Activated CD4-positive, alpha-beta memory T cell treated with anti-CD3 and anti-CD28 coated beads for 36 hours (primary cell): Measurements from ENCODE around the gene ICAM4. TPM values are rescaled to one million over a fixed set of nuclear protein-coding genes. Genes with fewer than 3 reads are reported as not detected.
A peak's percentile ranks its signal among the peaks of the same experiment; 100 is the strongest.
"Not testable (repeated sequence)": the region's sequence is repeated elsewhere in the genome, so short reads cannot be mapped to it uniquely, and the experiment has no call there.

Experiments
- CTCF ChIA-PET: fragments of 350-600 bp; sonication (Branson Sonifier 250); formaldehyde crosslinking; loops from one replicate; lab custom pipeline; 2021; ENCODE audit warnings: antibody characterized with exemption, inconsistent platforms; lab: Charles Lee
- POLR2A ChIA-PET: fragments of 350-600 bp; sonication (Branson Sonifier 250); formaldehyde crosslinking; loops from one replicate; lab custom pipeline; 2021; ENCODE audit warnings: antibody characterized with exemption; lab: Charles Lee
- DNase-seq: peaks from one replicate; pipeline ENCODE4 v3.0.0-alpha.2; 2020
- H3K27ac Mint-ChIP-seq: one replicate; pipeline ENCODE4 v1.8.0; 2021; ENCODE audit warnings: mixed read lengths
- H3K27me3 Mint-ChIP-seq: one replicate; pipeline ENCODE4 v1.8.0; 2021; ENCODE audit warnings: mixed read lengths
- H3K36me3 Mint-ChIP-seq: one replicate; pipeline ENCODE4 v1.8.0; 2021; ENCODE audit warnings: mixed read lengths
- H3K4me1 Mint-ChIP-seq: one replicate; pipeline ENCODE4 v1.8.0; 2021; ENCODE audit warnings: low read depth, mixed read lengths
- H3K4me3 Mint-ChIP-seq: one replicate; pipeline ENCODE4 v1.8.0; 2021; ENCODE audit warnings: mild to moderate bottlenecking, mixed read lengths
- H3K9me3 Mint-ChIP-seq: one replicate; pipeline ENCODE4 v1.8.0; 2021; ENCODE audit warnings: mixed read lengths
- intact Hi-C: fragments of 100-400 bp; cut with micrococcal nuclease; formaldehyde crosslinking; loops from one replicate; pipeline ENCODE4 v1.15.1; 2023
- total RNA-seq, 2 experiments: library from RNA; stranded (reverse); gene quantifications; one replicate each; pipeline ENCODE4 v1.2.3, GENCODE V29; 2021

The ICAM4 gene, protein sequence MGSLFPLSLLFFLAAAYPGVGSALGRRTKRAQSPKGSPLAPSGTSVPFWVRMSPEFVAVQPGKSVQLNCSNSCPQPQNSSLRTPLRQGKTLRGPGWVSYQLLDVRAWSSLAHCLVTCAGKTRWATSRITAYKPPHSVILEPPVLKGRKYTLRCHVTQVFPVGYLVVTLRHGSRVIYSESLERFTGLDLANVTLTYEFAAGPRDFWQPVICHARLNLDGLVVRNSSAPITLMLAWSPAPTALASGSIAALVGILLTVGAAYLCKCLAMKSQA
- total RNA-seq = under 1 TPM; 0.34 to 0.59 TPM

- peaks cover 35% of the 10 kb centered on the region for H3K36me3 Mint-ChIP-seq
- CTCF ChIA-PET = interaction anchor here (1.3 to 6.5 kb wide), 6 partner anchors 9 to 102 kb away, joined by 3 to 57 read pairs (median 9); partner anchors contain the start of gene ICAM1
- POLR2A ChIA-PET = interaction anchor here (1.2 to 4.0 kb wide), 2 partner anchors 9 to 16 kb away, joined by 3 to 47 read pairs; partner anchors contain the start of gene ICAM1
- no peak within 1 kb of the TSS for H3K27ac Mint-ChIP-seq
- intact Hi-C loops = loop anchor here (1.0 kb wide), 1 partner anchor 17 kb away; no protein-coding TSS in a partner anchor
- peak; percentile 55 for DNase-seq
- peaks cover 56% of the 10 kb centered on the region for H3K4me1 Mint-ChIP-seq
- no peaks in the 10 kb centered on the region for H3K9me3 Mint-ChIP-seq
- H3K4me3 Mint-ChIP-seq = no peak within 1 kb of the TSS
- H3K27me3 Mint-ChIP-seq = peaks cover 40% of the 10 kb centered on the region
These were observed at the start of gene ICAM4 for GRCh38 chr19:10286803-10287737. Gene ICAM4, plus strand, starts transcription at chr19:10286955. Its CDS starts 58 bp downstream, at chr19:10287013.

GRCh38 chr19:10237702-10238101 lies 49.1 kb upstream of the ICAM4 start:
- Mint-ChIP-seq H3K36me3 (no peaks in the 10 kb centered on the region), H3K4me3 (no peak overlapping the region), H3K27ac (no peak overlapping the region), H3K27me3 (no peaks in the 10 kb centered on the region), H3K4me1 (peaks cover 17% of the 10 kb centered on the region), H3K9me3 (no peaks in the 10 kb centered on the region)
- ChIA-PET POLR2A (no interaction called here), CTCF (interaction anchor here (0.7 to 1.5 kb wide), 2 partner anchors 12 to 21 kb away, joined by 4 to 9 read pairs; no protein-coding TSS in a partner anchor)
- no peak for DNase-seq
- intact Hi-C loops = loop anchor here (2.0 kb wide), 1 partner anchor 43 kb away; the partner anchor contains the start of gene DNMT1

GRCh38 chr19:10238172-10238783 lies 48.5 kb upstream of the ICAM4 start:
- Mint-ChIP-seq H3K4me1 (peaks cover 17% of the 10 kb centered on the region), H3K27me3 (no peaks in the 10 kb centered on the region), H3K9me3 (no peaks in the 10 kb centered on the region), H3K36me3 (no peaks in the 10 kb centered on the region), H3K27ac (peak overlapping the region; percentile 49), H3K4me3 (no peak overlapping the region)
- CTCF ChIA-PET = interaction anchor here (0.7 to 1.5 kb wide), 4 partner anchors 10 to 95 kb away, joined by 3 to 9 read pairs (median 4); no protein-coding TSS in a partner anchor
- DNase-seq = no peak
- intact Hi-C loops = no loop called here
- POLR2A ChIA-PET = no interaction called here

- intact Hi-C loops, H3K27me3 Mint-ChIP-seq, H3K4me3 Mint-ChIP-seq, H3K27ac Mint-ChIP-seq, H3K4me1 Mint-ChIP-seq, POLR2A ChIA-PET, H3K36me3 Mint-ChIP-seq, DNase-seq, H3K9me3 Mint-ChIP-seq: not testable (repeated sequence)
- CTCF ChIA-PET = interaction anchor here (0.7 to 1.9 kb wide), 2 partner anchors 8 to 123 kb away, joined by 3 to 8 read pairs; no protein-coding TSS in a partner anchor
These were observed 44.8 kb upstream of the ICAM4 start for GRCh38 chr19:10241826-10242449.

DNA sequence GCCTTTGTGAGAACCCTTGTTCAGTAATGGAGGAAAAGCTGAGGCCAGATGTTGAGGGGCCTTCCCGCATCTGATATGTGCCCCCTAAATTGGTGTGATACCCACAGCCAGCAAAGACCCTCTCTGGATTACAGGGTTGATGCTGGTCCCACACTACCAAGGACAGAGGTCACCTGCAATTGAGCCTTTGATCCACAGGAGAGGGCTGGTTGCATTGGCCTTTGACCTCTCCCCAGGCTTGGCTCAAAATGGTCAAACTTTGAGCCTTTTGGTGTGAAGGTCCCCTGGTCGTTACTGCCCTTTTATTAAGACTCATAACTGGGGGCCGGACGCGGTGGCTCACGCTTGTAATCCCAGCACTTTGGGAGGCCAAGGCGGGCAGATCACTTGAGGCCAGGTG lies 43.1 kb upstream of the ICAM4 start:
- Mint-ChIP-seq H3K36me3 (no peaks in the 10 kb centered on the region), H3K27me3 (no peaks in the 10 kb centered on the region), H3K4me1 (no peaks in the 10 kb centered on the region), H3K27ac (no peak overlapping the region), H3K4me3 (no peak overlapping the region), H3K9me3 (no peaks in the 10 kb centered on the region)
- POLR2A ChIA-PET = no interaction called here
- intact Hi-C loops = no loop called here
- CTCF ChIA-PET = interaction anchor here (1.0 kb wide), 1 partner anchor 15 kb away, joined by 3 read pairs; no protein-coding TSS in a partner anchor
- DNase-seq = no peak

GRCh38 chr19:10245189-10245939 lies 41.4 kb upstream of the ICAM4 start:
- H3K36me3 Mint-ChIP-seq = no peaks in the 10 kb centered on the region
- H3K27ac Mint-ChIP-seq = no peak overlapping the region
- no peak for DNase-seq
- H3K9me3 Mint-ChIP-seq = no peaks in the 10 kb centered on the region
- H3K27me3 Mint-ChIP-seq = no peaks in the 10 kb centered on the region
- ChIA-PET POLR2A (interaction anchor here (0.6 kb wide), 1 partner anchor 14 kb away, joined by 3 read pairs; the partner anchor contains the start of gene S1PR2), CTCF (no interaction called here)
- peaks cover 3% of the 10 kb centered on the region for H3K4me1 Mint-ChIP-seq
- intact Hi-C loops = no loop called here
- no peak overlapping the region for H3K4me3 Mint-ChIP-seq

DNA sequence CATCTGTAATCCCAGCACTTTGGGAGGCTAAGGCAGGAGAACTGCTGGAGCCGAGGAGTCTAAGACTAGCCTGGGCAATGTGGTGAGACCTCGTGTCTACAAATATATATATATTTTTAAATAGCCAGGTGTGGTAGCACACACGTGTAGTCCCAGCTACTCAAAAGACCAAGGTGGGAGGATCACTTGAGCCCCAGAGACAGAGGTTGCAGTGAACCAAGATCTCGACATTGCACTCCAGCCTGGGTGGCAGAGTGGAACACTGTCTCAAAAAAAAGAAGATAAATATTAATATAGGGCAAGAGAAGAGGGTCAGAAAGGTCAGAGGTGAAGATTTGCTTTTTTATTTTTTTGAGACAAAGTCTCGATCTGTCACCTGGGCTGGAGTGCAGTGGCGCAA lies 40.2 kb upstream of the ICAM4 start:
- H3K36me3 Mint-ChIP-seq = no peaks in the 10 kb centered on the region
- DNase-seq = no peak
- H3K4me3 Mint-ChIP-seq = no peak overlapping the region
- ChIA-PET POLR2A (no interaction called here), CTCF (interaction anchor here (1.6 kb wide), 1 partner anchor 11 kb away, joined by 5 read pairs; no protein-coding TSS in a partner anchor)
- H3K9me3 Mint-ChIP-seq = no peaks in the 10 kb centered on the region
- peaks cover 7% of the 10 kb centered on the region for H3K4me1 Mint-ChIP-seq
- no peak overlapping the region for H3K27ac Mint-ChIP-seq
- no peaks in the 10 kb centered on the region for H3K27me3 Mint-ChIP-seq
- intact Hi-C loops = no loop called here

- intact Hi-C loops = loop anchor here (1.0 to 5.0 kb wide), 5 partner anchors 8 to 177 kb away; partner anchors contain the start of genes DNMT1 and PPAN
- peaks cover 20% of the 10 kb centered on the region for H3K4me1 Mint-ChIP-seq
- H3K4me3 Mint-ChIP-seq = peak within 1 kb of the TSS; percentile 97
- peaks cover 26% of the 10 kb centered on the region for H3K36me3 Mint-ChIP-seq
- no peaks in the 10 kb centered on the region for H3K27me3 Mint-ChIP-seq
- H3K9me3 Mint-ChIP-seq = no peaks in the 10 kb centered on the region
- POLR2A ChIA-PET = interaction anchor here (0.6 to 1.7 kb wide), 4 partner anchors 19 to 58 kb away, joined by 3 to 4 read pairs (median 4); partner anchors contain the start of gene ICAM1
- H3K27ac Mint-ChIP-seq = peak within 1 kb of the TSS; percentile 96
- CTCF ChIA-PET = interaction anchor here (1.2 to 3.5 kb wide), 8 partner anchors 9 to 138 kb away, joined by 3 to 44 read pairs (median 12); partner anchors contain the start of gene ICAM1
- DNase-seq = peak; percentile 98
These were observed 34.7 kb upstream of the ICAM4 start, which contains the start of gene MRPL4 for GRCh38 chr19:10251792-10252694. Gene MRPL4, plus strand, starts transcription at chr19:10252214. Its CDS starts 40 bp downstream, at chr19:10252254.

GRCh38 chr19:10252707-10253106 lies 34.0 kb upstream of the ICAM4 start:
- ChIA-PET POLR2A (interaction anchor here (1.7 kb wide), 1 partner anchor 18 kb away, joined by 4 read pairs; the partner anchor contains the start of gene ICAM1), CTCF (interaction anchor here (3.2 kb wide), 1 partner anchor 139 kb away, joined by 12 read pairs; no protein-coding TSS in a partner anchor)
- H3K36me3 Mint-ChIP-seq = peaks cover 33% of the 10 kb centered on the region
- intact Hi-C loops = loop anchor here (5.0 kb wide), 1 partner anchor 145 kb away; the partner anchor contains the start of gene PPAN
- H3K9me3 Mint-ChIP-seq = no peaks in the 10 kb centered on the region
- H3K27ac Mint-ChIP-seq = peak overlapping the region; percentile 96
- peak overlapping the region; percentile 97 for H3K4me3 Mint-ChIP-seq
- no peaks in the 10 kb centered on the region for H3K27me3 Mint-ChIP-seq
- no peak for DNase-seq
- H3K4me1 Mint-ChIP-seq = peaks cover 20% of the 10 kb centered on the region
